HTR-8/SVneo (cell line): ENCODE results near the gene CBLL1.

Experiments
- DNase-seq: peaks from one replicate; pipeline ENCODE4 v3.0.0; 2011; ENCODE audit warnings: low spot score, mixed read lengths; ENCODE audit not compliant: insufficient read length
- FAIRE-seq: peaks from 2 replicates; lab custom pipeline; 2011; peaks lifted over from hg19 to GRCh38; lab: Jason Lieb, UNC

Gene CBLL1

DNA sequence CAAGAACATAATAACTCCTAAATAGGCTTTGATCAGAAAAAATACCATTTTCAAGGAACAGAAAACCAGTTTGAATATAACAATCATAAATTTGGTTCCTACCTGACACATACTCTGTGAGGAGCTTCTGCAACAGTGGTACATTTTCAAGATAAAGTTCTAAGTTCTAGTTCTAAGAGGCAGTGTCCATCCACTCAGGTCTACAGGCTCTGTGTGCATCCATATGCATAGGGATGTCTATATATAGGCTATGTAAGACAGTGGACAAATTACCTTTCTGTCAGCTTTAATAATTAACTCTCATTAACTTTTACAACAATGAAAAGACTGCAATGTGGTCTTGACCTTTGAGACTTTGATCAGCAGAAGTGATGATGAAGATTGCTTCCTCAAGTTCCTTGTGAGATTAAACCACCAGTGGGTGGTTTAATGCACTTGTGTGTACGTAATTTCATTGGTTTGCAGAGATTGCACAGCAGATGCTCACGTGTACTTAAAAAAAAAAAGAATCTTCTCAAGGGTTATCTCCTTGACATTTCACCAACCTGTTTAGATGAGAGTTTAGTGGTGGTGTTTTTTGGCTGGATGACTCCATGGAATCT lies 59.2 kb downstream of the CBLL1 start, which contains the start of gene SLC26A3:
Gene SLC26A3, minus strand, starts transcription at position 215 of the 602 bp plus-strand sequence. CDS start 8,714 bp downstream, outside the sequence.
- no peak for DNase-seq
- no peak for FAIRE-seq

DNA sequence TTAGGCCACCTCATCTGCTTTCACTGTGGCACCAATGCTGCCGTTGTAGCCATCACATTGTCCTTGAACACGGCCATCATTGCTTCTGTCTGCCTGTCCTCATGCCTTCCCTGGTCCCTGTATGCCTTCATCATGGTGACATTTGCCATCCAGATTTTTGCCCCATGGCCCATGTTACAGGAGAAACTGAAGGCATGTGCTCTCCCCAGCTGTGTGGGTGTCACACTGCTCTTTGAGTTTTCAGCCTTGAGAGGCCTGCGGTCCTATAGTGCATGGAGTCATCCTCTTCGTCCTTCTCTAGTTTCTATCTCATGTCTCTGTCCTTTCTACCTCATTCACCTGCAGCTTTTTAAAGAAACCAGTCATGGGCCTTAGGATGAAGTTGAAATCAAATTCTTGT lies 65.2 kb downstream of the CBLL1 start:
- FAIRE-seq, result peak; percentile 13
- no peak for DNase-seq

DNA sequence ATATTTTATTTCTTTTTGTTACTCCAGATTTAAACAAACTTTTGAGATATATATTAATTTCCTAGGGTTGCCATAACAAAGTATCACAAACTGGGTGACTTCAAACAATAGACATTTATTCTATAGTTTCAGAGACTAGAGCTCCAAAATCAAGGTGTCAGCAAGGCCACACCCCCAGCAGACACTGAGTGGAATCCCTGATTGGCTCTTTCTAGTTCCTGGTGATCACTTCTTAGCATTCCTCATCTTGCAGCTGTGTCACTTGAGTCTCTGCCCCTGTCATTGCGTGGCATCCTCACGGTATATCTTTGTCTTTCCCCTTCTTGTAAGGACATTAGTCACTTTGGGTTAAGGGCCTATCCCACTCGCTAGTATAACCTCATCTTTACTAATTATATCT lies 66.7 kb downstream of the CBLL1 start:
- FAIRE-seq, result no peak
- DNase-seq, result no peak
